A673 (cell line): ENCODE measurements around the gene RPL32. TPM values are rescaled to one million over a fixed set of nuclear protein-coding genes. Genes with fewer than 3 reads are reported as not detected.

Experiments
- BruUV-seq: library from RNA; stranded (reverse); fragments of 400-500 nt; replicated peaks from 2 replicates; lab custom pipeline; 2021; lab: Mats Ljungman, UMichigan
- CTCF ChIA-PET: fragments of 300-600 bp; sonication (Branson Sonifier 250); formaldehyde crosslinking; loops from one replicate; lab custom pipeline; 2022; ENCODE audit warnings: antibody characterized with exemption; lab: Charles Lee
- POLR2A ChIA-PET: fragments of 300-600 bp; sonication (Branson Sonifier 250); formaldehyde crosslinking; loops from one replicate; lab custom pipeline; 2022; ENCODE audit warnings: antibody characterized with exemption; ENCODE audit not compliant: low non-redundant PET; lab: Charles Lee
- DNase-seq: peaks from one replicate; pipeline ENCODE4 v3.0.0-alpha.2; 2015; ENCODE audit warnings: low spot score
- H3K27ac ChIP-seq: fragments of 200-600 bp; sonication (generic); 2 replicates; pipeline ENCODE4 v1.5.1; 2016; ENCODE audit warnings: mixed run types, low read depth, mild to moderate bottlenecking, mixed read lengths, antibody characterized with exemption, low read length; ENCODE audit not compliant: poor library complexity, severe bottlenecking
- H3K27me3 ChIP-seq: fragments of 200-600 bp; sonication (generic); replicated peaks from 2 replicates; pipeline ENCODE4 v1.6.1; 2017; ENCODE audit warnings: mixed run types, low read depth, mild to moderate bottlenecking, mixed read lengths, antibody characterized with exemption, low read length; ENCODE audit not compliant: insufficient read depth, poor library complexity
- H3K36me3 ChIP-seq: fragments of 200-600 bp; sonication (generic); 2 replicates; pipeline ENCODE4 v1.6.1; 2016; ENCODE audit warnings: mixed run types, mild to moderate bottlenecking, mixed read lengths, antibody characterized with exemption, low read length; ENCODE audit not compliant: insufficient read depth, poor library complexity, severe bottlenecking
- H3K4me1 ChIP-seq: fragments of 200-600 bp; sonication (generic); 2 replicates; pipeline ENCODE4 v1.6.1; 2017; ENCODE audit warnings: mixed run types, mild to moderate bottlenecking, mixed read lengths, antibody characterized with exemption, low read length; ENCODE audit not compliant: insufficient read depth, poor library complexity, severe bottlenecking
- H3K4me3 ChIP-seq: fragments of 200-600 bp; sonication (generic); 2 replicates; pipeline ENCODE4 v1.5.1; 2016; ENCODE audit warnings: low read depth, mixed run types, mild to moderate bottlenecking, mixed read lengths, low read length; ENCODE audit not compliant: poor library complexity, severe bottlenecking
- H3K9me3 ChIP-seq: fragments of 200-600 bp; sonication (generic); 2 replicates; pipeline ENCODE4 v1.6.1; 2016; ENCODE audit warnings: mixed run types, low read depth, mild to moderate bottlenecking, mixed read lengths, antibody characterized with exemption, low read length; ENCODE audit not compliant: poor library complexity, severe bottlenecking
- CTCF ChIP-seq: fragments of 300-800, 200-600 bp; sonication (generic); conservative IDR thresholded peaks from 2 replicates; pipeline ENCODE4 v1.5.1; 2017; ENCODE audit warnings: low read depth, mild to moderate bottlenecking, antibody characterized with exemption, low read length, moderate library complexity, mixed read lengths
- EZH2 ChIP-seq: fragments of 200-600 bp; sonication (generic); IDR thresholded peaks from 2 replicates; pipeline ENCODE4 v1.6.1; 2017; ENCODE audit warnings: borderline replicate concordance, low read depth, mild to moderate bottlenecking, mixed read lengths, antibody characterized with exemption, low read length; ENCODE audit not compliant: poor library complexity, severe bottlenecking
- intact Hi-C: fragments of 100-400 bp; cut with micrococcal nuclease; formaldehyde crosslinking; loops from one replicate; pipeline ENCODE4 v1.10.0; 2022; ENCODE audit not compliant: unreplicated experiment
- total RNA-seq: library from RNA; stranded (reverse); gene quantifications from 2 replicates; pipeline ENCODE4 v1.2.3, GENCODE V29; 2021

Gene RPL32
- total RNA-seq, 1 experiment from 2014 or later, result 1,684 TPM

- CTCF ChIA-PET, result no interaction called here
- intact Hi-C loops, result no loop called here
- POLR2A ChIA-PET, result no interaction called here
These were observed 34.3 kb downstream of the RPL32 start for GRCh38 chr3:12807066-12807465.

DNA sequence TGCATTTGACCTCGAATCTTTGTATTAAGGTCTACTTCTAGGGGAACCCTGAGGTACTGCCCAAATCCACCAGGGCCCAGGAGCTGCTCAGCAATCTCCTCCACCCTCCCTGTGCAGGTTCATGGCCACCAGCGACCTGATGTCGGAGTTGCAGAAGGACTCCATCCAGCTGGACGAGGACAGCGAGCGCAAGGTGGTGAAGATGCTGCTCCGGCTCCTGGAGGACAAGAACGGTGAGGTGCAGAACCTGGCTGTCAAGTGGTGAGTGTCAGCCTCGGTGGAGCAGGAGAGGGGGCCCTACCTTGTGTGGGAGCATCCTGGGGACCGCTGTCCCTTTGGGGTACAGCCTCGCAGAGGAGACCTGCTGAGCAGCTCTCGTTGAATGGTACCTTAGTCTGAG, 38.0 kb downstream of the RPL32 start:
- BruUV-seq, result no TSS peak
- ChIA-PET CTCF (interaction anchor here (0.7 kb wide), 1 partner anchor 16 kb away, joined by 3 read pairs; no protein-coding TSS in a partner anchor), POLR2A (no interaction called here)
- Histone ChIP-seq H3K4me1 (no peaks in the 10 kb centered on the region), H3K27me3 (no peaks in the 10 kb centered on the region), H3K4me3 (no peak overlapping the region), H3K36me3 (no peaks in the 10 kb centered on the region), H3K9me3 (no peaks in the 10 kb centered on the region), H3K27ac (no peak overlapping the region)
- DNase-seq, result no peak
- TF ChIP-seq CTCF (no peak), EZH2 (no peak)
- intact Hi-C loops, result no loop called here

More at GRCh38 chr3:12807066-12807465, 34.3 kb downstream of the RPL32 start:
- TF ChIP-seq EZH2 (no peak), CTCF (no peak)
- Histone ChIP-seq H3K4me3 (no peak overlapping the region), H3K27ac (no peak overlapping the region), H3K9me3 (no peaks in the 10 kb centered on the region), H3K4me1 (peaks cover 6% of the 10 kb centered on the region), H3K36me3 (no peaks in the 10 kb centered on the region), H3K27me3 (no peaks in the 10 kb centered on the region)
- no peak for DNase-seq
- BruUV-seq, result no TSS peak

DNA sequence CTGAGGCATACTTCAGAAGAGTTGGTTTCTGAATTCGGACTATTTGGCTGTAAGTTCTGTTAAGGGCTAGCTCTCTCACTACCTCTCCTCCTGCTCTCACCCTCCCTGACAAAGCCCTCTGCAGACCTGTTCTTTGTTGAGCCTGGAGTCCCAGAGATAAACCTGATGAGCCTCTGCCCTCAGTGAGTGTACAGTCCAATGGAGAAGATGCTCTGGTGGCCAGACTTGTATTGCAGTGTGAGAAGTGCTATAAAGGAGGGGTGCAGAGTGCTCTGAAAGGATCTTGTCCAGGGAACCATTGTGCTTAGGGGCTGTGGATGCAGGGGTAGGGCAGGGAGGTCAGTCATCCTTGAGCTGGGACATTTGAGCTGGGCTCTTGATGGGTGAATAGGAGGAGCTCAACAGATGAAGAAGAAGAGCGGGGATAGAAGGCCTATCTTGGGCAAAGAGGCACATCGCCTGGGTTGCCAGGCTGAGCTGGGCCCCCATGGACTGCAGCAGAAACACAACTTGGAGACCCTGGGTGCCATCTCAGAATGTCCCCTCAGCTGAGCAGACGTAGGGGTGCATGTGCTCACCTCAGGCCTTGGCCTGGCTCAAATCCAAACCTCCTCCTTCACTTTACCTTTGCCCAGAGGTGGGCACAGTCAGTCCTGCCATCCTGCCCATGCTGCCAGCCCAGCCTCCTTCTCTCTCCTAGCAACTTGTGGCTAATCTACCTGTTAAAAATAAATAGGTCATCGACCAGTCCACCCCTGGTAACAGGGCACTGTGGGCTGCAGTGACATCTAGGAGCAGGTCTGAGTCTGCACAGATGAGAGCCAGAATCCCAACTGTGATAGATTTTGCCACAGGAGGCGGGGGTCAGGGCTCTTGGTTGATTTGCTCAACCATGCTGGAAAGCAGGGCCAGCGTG, 41.6 kb downstream of the RPL32 start:
- CTCF ChIA-PET, result no interaction called here
- no peak for DNase-seq
- intact Hi-C loops, result no loop called here
- no peaks in the 10 kb centered on the region for H3K36me3 ChIP-seq
- no TSS peak for BruUV-seq
- peaks cover 3% of the 10 kb centered on the region for H3K4me1 ChIP-seq
- no peaks in the 10 kb centered on the region for H3K27me3 ChIP-seq
- no peak overlapping the region for H3K27ac ChIP-seq
- H3K9me3 ChIP-seq, result no peaks in the 10 kb centered on the region
- POLR2A ChIA-PET, result no interaction called here
- no peak overlapping the region for H3K4me3 ChIP-seq
- TF ChIP-seq CTCF, result no peak
- no peak for TF ChIP-seq EZH2
